ENCODE data around the gene PPIF.

DNA sequence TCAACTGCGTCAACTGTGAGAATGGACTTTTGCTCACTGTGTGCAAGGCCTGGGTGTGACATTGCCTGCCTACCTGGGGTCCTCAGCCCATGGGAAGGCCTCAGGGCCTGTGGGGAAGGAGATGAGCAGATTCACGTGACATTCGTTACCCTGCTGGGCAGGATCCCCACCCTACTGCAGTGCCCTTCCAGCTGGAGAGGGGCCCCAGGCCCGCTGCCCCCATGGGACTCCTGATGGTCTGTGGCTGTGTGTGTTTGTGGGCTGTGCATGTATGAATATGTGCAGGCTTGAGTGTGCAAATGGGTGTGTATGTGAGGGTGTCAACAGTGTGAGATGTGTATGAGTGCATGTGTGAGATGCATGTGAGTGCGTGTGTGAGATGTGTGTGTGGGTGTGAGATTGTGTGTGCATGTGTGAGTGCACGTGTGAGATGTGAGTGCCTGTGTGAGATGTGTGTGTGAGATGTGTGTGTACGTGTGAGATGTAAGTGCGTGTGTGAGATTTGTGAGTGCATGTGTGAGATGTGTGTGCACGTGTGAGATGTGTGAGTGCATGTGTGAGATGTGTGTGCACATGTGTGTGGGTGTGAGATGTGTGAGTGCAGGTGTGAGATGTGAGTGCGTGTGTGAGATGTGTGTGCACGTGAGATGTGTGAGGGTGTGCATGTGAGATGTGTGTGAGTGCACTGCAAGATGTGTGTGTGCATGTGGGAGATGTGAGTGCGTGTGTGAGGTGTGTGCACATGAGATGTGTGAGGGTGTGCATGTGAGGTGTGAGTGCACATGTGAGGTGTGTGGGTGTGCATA, 29.7 kb downstream of the PPIF start:
- TF ChIP-seq, protein P1, sequence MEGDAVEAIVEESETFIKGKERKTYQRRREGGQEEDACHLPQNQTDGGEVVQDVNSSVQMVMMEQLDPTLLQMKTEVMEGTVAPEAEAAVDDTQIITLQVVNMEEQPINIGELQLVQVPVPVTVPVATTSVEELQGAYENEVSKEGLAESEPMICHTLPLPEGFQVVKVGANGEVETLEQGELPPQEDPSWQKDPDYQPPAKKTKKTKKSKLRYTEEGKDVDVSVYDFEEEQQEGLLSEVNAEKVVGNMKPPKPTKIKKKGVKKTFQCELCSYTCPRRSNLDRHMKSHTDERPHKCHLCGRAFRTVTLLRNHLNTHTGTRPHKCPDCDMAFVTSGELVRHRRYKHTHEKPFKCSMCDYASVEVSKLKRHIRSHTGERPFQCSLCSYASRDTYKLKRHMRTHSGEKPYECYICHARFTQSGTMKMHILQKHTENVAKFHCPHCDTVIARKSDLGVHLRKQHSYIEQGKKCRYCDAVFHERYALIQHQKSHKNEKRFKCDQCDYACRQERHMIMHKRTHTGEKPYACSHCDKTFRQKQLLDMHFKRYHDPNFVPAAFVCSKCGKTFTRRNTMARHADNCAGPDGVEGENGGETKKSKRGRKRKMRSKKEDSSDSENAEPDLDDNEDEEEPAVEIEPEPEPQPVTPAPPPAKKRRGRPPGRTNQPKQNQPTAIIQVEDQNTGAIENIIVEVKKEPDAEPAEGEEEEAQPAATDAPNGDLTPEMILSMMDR (IDR thresholded peaks at IDR 0.05): no peak
- TF ChIP-seq EZH2 (IDR thresholded peaks at IDR 0.05; ENCODE audit: borderline replicate concordance, insufficient read depth, low read depth, low read length, poor library complexity, severe bottlenecking): no peak
